ENCODE data around the gene RAB9A.
A peak's percentile ranks its signal among the peaks of the same experiment; 100 is the strongest.

Gene RAB9A

DNA sequence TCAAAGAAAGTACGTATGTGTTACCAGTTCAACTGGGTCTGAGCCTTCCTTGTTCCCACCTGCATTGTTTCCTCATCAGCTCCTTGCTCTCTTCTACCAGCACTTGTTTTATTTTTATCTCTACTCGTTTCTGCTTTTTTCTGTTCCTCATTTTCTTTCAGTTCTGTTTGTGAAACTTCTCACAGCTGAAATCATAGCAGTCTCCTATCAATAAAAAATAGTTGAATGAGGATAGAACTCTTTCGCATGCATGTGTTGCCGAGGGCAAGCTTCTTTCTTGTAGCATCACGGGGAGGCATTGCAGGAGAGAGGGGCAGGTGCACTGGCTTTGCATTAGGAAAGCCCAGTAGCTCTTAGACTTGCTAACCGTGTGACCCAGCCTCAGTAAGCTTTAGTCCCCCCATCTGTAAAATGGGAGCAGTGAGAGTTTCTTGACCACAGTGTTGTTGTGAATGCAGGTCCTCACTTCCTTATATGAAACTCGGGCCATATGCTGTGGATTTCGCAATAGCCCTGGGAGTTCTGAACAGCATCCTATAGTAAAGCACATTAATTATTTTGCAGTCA is 70.3 kb downstream of the RAB9A start:
- no peak overlapping the region for H3K4me3 ChIP-seq (ENCODE audit: low read depth, low read length, poor library complexity, severe bottlenecking)
- peak overlapping the region; percentile 16; the same call in 1 of the 2 replicates for H3K9ac ChIP-seq (ENCODE audit: low read length)
- H3K27me3 ChIP-seq (ENCODE audit: insufficient read depth, low read length): no peaks in the 10 kb centered on the region
- TF ChIP-seq, protein P1, sequence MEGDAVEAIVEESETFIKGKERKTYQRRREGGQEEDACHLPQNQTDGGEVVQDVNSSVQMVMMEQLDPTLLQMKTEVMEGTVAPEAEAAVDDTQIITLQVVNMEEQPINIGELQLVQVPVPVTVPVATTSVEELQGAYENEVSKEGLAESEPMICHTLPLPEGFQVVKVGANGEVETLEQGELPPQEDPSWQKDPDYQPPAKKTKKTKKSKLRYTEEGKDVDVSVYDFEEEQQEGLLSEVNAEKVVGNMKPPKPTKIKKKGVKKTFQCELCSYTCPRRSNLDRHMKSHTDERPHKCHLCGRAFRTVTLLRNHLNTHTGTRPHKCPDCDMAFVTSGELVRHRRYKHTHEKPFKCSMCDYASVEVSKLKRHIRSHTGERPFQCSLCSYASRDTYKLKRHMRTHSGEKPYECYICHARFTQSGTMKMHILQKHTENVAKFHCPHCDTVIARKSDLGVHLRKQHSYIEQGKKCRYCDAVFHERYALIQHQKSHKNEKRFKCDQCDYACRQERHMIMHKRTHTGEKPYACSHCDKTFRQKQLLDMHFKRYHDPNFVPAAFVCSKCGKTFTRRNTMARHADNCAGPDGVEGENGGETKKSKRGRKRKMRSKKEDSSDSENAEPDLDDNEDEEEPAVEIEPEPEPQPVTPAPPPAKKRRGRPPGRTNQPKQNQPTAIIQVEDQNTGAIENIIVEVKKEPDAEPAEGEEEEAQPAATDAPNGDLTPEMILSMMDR (IDR thresholded peaks at IDR 0.05; ENCODE audit: low read length): no peak
- TF ChIP-seq EZH2 (IDR thresholded peaks at IDR 0.05; ENCODE audit: borderline replicate concordance, low read length): no peak
- H4K20me1 ChIP-seq (ENCODE audit: insufficient read depth, low read length): no peaks in the 10 kb centered on the region
- H3K9me3 ChIP-seq (ENCODE audit: low read length): no peaks in the 10 kb centered on the region
- H3K9me2 ChIP-seq (ENCODE audit: low read depth, low read length): no peaks in the 10 kb centered on the region
- peak overlapping the region; percentile 80 for H3K27ac ChIP-seq (ENCODE audit: low read depth, low read length, poor library complexity, severe bottlenecking)
- peaks cover 25% of the 10 kb centered on the region for H3K4me1 ChIP-seq (ENCODE audit: insufficient read depth, low read length, severe bottlenecking)
- H3K36me3 ChIP-seq (ENCODE audit: insufficient read depth, low read length): peaks cover 91% of the 10 kb centered on the region
- H3K4me2 ChIP-seq (ENCODE audit: low read length): no peak overlapping the region; the same call in 1 of the 2 replicates
- H2AFZ ChIP-seq (ENCODE audit: low read length): no peak overlapping the region
- no peaks in the 10 kb centered on the region for H3F3A ChIP-seq (ENCODE audit: insufficient read depth, low read length)
- H3K79me2 ChIP-seq (ENCODE audit: insufficient read depth, low read length): no peaks in the 10 kb centered on the region

All from OCI-LY1 (cell line).